ENCODE data around the gene PRELP.

DNA sequence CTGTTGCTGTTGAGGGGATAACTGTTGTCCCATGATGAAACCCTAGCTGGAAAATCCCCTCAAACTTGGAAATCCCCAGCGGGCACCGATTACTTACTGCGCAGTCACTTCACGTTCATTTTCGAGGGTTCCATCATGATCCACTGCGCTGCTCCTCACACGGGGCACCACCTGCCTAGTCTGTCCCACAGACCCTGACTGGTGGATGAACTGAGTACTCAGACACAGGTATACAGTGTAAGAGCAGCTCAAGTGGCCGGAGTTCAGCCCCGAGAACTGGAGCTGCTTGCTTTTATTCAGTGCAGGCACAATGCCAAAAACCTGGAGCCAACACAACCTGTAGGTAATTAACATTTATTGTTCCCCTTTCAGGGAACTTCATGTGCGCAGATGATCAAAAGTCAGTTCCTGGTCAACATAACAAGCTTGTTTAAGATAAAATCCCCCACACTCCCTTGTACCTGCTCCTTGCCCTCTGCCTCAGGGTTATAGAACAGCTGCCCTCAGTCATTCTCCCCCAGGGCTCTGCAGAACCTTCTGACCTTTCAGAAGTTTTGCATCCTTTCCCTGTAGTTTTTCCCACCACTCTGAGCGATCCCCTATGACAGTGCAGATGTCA is 46.5 kb upstream of the PRELP start:
- TF ChIP-seq SIN3A (conservative IDR thresholded peaks at IDR 0.05 in 1 of 2, IDR thresholded peaks at IDR 0.05 in 1 of 2; ENCODE audit: low read depth in 1 of 2, low read length in 2 of 2), result no peak
- TF ChIP-seq, protein P1, sequence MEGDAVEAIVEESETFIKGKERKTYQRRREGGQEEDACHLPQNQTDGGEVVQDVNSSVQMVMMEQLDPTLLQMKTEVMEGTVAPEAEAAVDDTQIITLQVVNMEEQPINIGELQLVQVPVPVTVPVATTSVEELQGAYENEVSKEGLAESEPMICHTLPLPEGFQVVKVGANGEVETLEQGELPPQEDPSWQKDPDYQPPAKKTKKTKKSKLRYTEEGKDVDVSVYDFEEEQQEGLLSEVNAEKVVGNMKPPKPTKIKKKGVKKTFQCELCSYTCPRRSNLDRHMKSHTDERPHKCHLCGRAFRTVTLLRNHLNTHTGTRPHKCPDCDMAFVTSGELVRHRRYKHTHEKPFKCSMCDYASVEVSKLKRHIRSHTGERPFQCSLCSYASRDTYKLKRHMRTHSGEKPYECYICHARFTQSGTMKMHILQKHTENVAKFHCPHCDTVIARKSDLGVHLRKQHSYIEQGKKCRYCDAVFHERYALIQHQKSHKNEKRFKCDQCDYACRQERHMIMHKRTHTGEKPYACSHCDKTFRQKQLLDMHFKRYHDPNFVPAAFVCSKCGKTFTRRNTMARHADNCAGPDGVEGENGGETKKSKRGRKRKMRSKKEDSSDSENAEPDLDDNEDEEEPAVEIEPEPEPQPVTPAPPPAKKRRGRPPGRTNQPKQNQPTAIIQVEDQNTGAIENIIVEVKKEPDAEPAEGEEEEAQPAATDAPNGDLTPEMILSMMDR (IDR thresholded peaks at IDR 0.05; ENCODE audit: control extremely low read depth in 1 of 3, insufficient read depth in 1 of 3, low read depth in 1 of 3, low read length in 3 of 3), result no peak
- TF ChIP-seq, protein P2, sequence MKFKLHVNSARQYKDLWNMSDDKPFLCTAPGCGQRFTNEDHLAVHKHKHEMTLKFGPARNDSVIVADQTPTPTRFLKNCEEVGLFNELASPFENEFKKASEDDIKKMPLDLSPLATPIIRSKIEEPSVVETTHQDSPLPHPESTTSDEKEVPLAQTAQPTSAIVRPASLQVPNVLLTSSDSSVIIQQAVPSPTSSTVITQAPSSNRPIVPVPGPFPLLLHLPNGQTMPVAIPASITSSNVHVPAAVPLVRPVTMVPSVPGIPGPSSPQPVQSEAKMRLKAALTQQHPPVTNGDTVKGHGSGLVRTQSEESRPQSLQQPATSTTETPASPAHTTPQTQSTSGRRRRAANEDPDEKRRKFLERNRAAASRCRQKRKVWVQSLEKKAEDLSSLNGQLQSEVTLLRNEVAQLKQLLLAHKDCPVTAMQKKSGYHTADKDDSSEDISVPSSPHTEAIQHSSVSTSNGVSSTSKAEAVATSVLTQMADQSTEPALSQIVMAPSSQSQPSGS (IDR thresholded peaks at IDR 0.05; ENCODE audit: low read length), result no peak
- TF ChIP-seq CTBP2 (IDR thresholded peaks at IDR 0.05; ENCODE audit: borderline replicate concordance, insufficient read depth, insufficient read length, low read length), result no peak
- no peak for TF ChIP-seq TEAD4 (IDR thresholded peaks at IDR 0.05; ENCODE audit: low read depth, low read length)
- TF ChIP-seq SIRT6 (IDR thresholded peaks at IDR 0.05; ENCODE audit: low read length), result no peak
- TF ChIP-seq RAD21 (IDR thresholded peaks at IDR 0.05 in 1 of 2, conservative IDR thresholded peaks at IDR 0.05 in 1 of 2; ENCODE audit: low read depth in 2 of 2, low read length in 2 of 2), result no peak
- no peak for TF ChIP-seq POLR2AphosphoS5 (IDR thresholded peaks at IDR 0.05; ENCODE audit: low read depth, low read length)
- no peak for TF ChIP-seq RFX5 (IDR thresholded peaks at IDR 0.05; ENCODE audit: borderline replicate concordance, low read depth, low read length)
- TF ChIP-seq SP4 (IDR thresholded peaks at IDR 0.05; ENCODE audit: low read length), result no peak
- no peak for TF ChIP-seq POLR2A (IDR thresholded peaks at IDR 0.05; ENCODE audit: control extremely low read depth in 1 of 2, low read depth in 2 of 2, low read length in 2 of 2)
